ENCODE measurements around the gene AFF3.

AFF3 gene

DNA sequence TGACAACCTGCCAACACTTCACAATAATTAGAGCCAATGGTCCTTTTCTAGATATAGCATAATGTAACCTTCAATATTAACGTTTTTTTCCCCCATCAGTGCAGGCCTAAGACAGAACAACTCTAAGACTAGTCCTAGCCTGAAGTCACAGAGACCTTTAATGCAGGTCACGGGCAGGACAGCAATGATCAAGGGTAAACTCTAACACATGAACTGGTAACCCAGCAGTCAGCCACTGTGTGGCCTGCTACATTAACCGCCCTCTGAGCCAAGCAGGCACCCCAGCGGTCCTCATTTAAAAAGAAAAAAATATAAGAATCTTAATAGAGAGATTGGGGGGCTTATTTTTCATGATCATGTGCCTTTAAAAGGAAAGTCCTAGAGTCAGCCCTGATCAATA is 290.6 kb downstream of the AFF3 start:
- no peak for DNase-seq (ENCODE audit: low read depth, low spot score)
- in situ Hi-C loops (cut with HindIII; ENCODE audit: low sequenced_read_pairs): no loop called here
- TF ChIP-seq, protein P1, sequence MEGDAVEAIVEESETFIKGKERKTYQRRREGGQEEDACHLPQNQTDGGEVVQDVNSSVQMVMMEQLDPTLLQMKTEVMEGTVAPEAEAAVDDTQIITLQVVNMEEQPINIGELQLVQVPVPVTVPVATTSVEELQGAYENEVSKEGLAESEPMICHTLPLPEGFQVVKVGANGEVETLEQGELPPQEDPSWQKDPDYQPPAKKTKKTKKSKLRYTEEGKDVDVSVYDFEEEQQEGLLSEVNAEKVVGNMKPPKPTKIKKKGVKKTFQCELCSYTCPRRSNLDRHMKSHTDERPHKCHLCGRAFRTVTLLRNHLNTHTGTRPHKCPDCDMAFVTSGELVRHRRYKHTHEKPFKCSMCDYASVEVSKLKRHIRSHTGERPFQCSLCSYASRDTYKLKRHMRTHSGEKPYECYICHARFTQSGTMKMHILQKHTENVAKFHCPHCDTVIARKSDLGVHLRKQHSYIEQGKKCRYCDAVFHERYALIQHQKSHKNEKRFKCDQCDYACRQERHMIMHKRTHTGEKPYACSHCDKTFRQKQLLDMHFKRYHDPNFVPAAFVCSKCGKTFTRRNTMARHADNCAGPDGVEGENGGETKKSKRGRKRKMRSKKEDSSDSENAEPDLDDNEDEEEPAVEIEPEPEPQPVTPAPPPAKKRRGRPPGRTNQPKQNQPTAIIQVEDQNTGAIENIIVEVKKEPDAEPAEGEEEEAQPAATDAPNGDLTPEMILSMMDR (IDR thresholded peaks at IDR 0.05; ENCODE audit: low read depth, low read length): no peak
- H3K4me3 ChIP-seq (ENCODE audit: low read depth, low read length): no peak overlapping the region

DNA sequence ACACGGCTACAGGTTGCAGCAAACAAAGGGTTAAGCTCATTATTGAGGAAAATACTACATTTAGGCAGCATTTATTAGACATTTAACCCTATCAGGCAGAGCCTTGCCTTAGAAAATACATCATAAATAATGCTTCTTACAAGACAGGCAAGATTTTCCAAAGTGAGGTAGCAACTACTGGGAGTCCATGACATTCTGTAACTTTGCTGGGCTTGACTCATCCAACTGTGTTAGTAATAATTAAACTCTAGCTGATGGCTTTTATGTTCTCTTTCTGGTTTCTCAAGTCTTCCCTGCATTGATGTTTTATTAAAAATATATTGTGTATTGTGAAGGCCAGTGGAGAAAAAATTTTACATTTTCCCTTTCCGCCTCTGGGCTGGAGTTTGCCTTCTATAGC is 291.3 kb downstream of the AFF3 start:
- TF ChIP-seq, protein P1 (IDR thresholded peaks at IDR 0.05; ENCODE audit: low read depth, low read length): no peak
- in situ Hi-C loops (cut with HindIII; ENCODE audit: low sequenced_read_pairs): no loop called here
- DNase-seq (ENCODE audit: low read depth, low spot score): no peak
- H3K4me3 ChIP-seq (ENCODE audit: low read depth, low read length): no peak overlapping the region

DNA sequence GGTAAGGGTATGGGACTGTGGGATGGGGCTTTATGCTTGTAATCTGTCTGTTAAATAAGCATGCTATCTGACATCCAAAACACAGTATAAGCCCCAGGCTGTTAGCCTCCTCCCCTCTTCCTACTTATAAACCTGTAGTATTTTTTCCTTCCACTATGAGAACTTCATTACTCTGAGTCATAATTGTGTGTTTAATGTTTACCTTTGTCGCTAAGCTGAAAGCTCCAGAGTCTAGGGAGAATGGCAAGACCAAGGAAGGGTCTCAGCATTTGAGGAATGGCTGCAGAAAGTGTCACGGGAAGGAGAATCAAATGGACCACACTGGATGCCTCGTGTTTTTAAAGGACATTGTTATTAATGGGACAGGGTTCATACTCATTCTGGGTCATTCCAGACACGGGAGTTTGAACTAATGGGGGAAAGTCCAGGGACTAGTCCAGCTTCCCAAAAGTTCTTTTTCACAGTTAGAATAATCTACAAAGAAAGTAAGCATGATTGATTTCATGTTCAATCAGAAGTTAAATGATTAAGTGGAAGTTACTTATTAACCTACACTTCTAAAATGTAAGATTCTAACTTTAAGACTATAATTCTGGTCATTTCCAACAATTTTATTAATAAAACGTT is 292.2 kb downstream of the AFF3 start:
- in situ Hi-C loops (cut with HindIII; ENCODE audit: low sequenced_read_pairs): no loop called here
- H3K4me3 ChIP-seq (ENCODE audit: low read depth, low read length): no peak overlapping the region
- TF ChIP-seq, protein P1 (IDR thresholded peaks at IDR 0.05; ENCODE audit: low read depth, low read length): no peak
- DNase-seq (ENCODE audit: low read depth, low spot score): peak; percentile 62

DNA sequence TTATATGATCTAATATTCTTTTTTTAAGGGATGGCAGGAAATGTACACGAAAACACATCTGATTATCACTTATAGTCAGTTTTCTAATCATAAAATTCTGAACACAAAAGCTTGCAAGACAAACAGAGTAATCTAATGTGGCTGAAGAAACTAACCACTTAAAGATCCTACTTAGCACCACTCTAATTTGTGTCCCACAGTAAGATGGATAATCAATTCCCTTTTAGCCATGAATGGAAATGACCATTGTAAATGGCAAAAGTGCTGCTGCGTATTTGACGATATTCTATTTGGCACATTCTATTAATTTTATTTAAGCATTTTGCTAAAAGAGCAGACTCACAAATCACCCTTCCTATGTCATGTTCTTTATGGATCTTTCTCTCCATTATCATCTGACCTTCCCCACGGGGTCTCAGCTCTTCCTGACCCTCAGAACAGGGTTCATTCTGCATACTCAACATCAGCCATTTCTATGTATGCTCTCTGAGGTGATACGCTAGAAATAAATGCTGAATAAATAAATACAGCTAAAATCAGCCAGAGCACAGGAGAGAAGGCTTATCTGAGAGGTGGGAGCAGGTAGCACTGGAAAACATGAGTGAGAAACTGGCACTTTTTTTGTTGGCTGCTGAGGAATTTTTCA is 295.8 kb downstream of the AFF3 start:
- DNase-seq (ENCODE audit: low read depth, low spot score): no peak
- TF ChIP-seq, protein P1 (IDR thresholded peaks at IDR 0.05; ENCODE audit: low read depth, low read length): no peak
- in situ Hi-C loops (cut with HindIII; ENCODE audit: low sequenced_read_pairs): no loop called here
- no peak overlapping the region for H3K4me3 ChIP-seq (ENCODE audit: low read depth, low read length)

DNA sequence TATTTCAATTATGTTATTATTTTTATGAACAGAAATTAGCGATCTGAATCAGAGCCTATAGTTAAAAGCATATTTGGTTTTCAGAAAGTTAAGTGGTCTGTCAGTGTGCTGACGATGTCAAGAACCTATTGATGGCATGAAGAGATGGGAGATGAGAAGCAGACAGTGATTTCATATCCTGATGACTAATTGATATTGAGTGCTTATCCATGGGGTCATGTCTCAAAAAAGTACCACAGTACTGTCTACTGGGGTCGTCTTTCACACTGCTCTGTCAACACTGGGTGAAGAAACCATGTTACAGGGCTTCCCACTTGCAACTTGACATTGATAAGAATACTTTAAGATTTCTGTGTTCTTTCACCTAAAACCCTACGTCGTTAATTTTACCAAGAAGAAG is 297.1 kb downstream of the AFF3 start:
- TF ChIP-seq, protein P1 (IDR thresholded peaks at IDR 0.05; ENCODE audit: low read depth, low read length): no peak
- DNase-seq (ENCODE audit: low read depth, low spot score): no peak
- no peak overlapping the region for H3K4me3 ChIP-seq (ENCODE audit: low read depth, low read length)
- in situ Hi-C loops (cut with HindIII; ENCODE audit: low sequenced_read_pairs): no loop called here

DNA sequence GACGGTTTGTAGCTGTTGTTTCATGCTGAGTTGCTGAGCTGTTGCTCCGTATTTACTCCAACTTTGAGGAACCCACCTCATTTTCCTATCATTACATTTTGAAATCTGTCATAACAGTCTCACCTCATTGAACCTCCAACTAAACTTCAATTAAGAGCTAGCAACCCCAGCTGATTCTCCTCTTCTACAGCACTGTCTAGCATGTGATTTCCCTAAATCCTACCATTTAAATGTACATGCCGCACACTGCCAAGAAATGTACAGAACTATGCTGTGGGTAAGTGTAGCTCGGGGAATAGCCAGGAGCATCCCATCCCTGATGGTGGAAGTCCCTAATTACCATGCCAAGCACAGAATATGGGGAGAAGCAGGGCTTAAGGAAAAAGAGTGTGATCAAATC is 299.9 kb downstream of the AFF3 start:
- DNase-seq (ENCODE audit: low read depth, low spot score): no peak
- in situ Hi-C loops (cut with HindIII; ENCODE audit: low sequenced_read_pairs): no loop called here
- TF ChIP-seq, protein P1 (IDR thresholded peaks at IDR 0.05; ENCODE audit: low read depth, low read length): no peak
- H3K4me3 ChIP-seq (ENCODE audit: low read depth, low read length): no peak overlapping the region
